HG03521 (cell line): ENCODE results near the gene MRTFA.

Experiments
- ATAC-seq: cut with Tn5 transposase; IDR thresholded peaks from one replicate; pipeline ENCODE4 v1.9.1; 2021; ENCODE audit warnings: mild to moderate bottlenecking, moderate library complexity; ENCODE audit not compliant: unreplicated experiment

Gene MRTFA

GRCh38 chr22:40472579-40472978 is 163.9 kb downstream of the MRTFA start:
- no peak for ATAC-seq

- ATAC-seq, result no peak
Measured at GRCh38 chr22:40472051-40472450, 164.5 kb downstream of the MRTFA start.

GRCh38 chr22:40469181-40469580 is 167.3 kb downstream of the MRTFA start:
- ATAC-seq, result no peak

DNA sequence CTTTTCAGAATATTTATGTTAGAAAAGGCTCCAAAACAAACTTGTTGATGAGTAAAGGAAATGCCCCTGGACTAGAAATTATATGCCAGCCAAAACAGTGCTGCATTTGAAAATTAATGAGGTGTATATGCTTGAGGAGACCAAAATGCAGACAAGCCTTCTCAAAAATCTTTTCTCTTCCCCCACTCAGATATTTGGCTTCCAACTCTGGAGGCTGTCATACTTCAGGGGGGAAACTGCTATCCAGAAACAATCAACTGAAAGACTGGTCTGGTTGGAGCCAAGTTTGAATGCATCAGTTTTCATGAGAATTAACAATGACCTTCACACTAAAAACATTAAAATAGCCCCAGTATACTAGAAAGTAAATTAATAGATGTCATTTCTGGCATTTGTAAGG is 167.9 kb downstream of the MRTFA start:
- ATAC-seq, result no peak

- ATAC-seq, result no peak
Measured at GRCh38 chr22:40466976-40467375, 169.5 kb downstream of the MRTFA start.

DNA sequence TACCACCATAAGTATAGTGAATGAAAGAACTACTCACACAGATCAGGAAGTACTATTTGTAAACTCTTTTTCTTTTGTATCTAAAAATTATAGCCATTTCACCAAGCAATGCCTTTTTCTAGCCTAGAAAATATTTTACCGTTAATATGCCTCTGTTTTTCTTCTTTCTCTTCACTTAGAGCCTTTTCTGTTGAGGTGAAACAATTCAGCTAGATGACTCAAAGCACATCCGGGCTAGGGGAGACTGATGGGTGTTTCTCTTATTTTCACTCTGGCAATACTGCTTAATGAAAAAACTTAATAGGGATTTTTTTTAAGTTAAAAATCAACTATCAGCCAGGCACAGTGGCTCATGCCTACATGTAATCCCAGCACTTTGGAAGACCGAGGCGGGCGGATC is 172.8 kb downstream of the MRTFA start:
- ATAC-seq, result no peak

GRCh38 chr22:40463017-40463631 is 173.4 kb downstream of the MRTFA start:
- no peak for ATAC-seq

GRCh38 chr22:40462195-40462984 is 174.1 kb downstream of the MRTFA start:
- ATAC-seq, result no peak

DNA sequence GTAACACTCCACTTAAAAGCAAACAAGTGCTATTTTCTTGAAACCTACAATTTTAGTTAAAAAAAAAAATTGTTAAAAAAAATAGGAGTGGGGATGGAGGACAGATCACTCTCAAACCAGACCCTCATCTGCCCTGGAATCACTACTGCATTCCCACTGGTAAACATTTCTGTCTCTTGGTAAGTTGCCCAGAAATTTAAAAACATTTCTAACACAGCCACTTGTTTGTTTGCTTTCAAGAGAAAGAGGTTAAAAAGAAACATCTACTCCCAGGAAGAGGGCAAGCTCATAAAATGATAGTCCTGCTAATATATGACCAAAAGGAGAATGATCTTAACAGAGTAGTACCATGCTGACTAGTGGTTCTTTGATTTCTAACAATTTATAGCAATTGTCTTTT is 182.8 kb downstream of the MRTFA start:
- no peak for ATAC-seq

DNA sequence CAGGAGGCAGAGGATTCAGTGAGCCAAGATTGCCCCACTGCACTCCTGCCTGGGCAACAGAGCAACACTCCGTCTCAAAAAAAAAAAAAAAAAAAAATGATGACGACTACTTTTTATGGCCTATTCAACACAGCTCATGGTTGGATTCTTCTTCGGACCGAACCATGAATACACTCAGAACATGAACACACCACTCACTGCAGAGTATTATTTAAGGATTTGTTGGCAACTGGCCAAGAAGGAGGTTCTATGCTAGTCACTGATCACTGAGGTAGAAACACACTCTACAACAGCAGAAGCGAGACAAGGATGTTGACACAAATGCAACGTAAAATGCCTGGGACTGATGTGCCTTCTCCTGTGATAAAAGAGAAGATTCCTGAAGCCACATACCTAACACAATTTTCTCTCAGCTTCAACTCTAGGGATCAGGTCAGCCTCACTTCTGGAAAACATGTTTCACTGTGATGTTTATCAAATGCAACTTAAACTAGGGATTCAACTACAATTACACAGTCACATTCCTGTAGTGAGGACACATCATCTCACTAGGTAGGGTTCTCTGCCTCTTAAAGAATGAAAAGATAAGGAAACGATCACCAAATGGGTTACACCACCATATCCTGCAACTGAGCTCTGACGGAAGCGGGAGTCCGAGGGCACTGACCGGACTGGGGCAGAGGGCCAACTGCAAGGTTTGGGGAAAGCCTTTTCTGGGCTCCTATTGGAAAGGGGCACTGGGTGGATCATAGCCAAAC is 183.6 kb downstream of the MRTFA start:
- ATAC-seq, result no peak

DNA sequence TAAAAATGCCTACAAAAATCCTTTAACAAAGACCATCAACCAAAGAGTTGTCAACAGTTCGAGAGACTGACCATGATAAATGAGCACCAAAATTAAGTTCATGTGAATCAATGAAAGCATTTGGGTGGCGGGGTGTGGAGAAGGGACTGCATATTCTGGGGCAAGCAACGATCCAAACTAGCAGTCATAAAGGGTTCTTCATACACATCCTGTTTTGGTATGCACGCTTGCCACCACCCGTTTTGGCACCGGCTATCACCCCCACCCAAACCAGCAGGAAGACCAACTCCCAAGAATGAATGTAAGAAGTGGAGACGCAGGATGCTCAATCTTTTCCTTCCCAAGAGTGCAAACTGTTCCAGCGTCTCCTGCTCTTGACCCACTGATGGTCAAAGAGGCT is 185.3 kb downstream of the MRTFA start:
- ATAC-seq, result no peak

- ATAC-seq, result no peak
Measured at GRCh38 chr22:40450616-40451015, 185.9 kb downstream of the MRTFA start.

- no peak for ATAC-seq
Measured at GRCh38 chr22:40449676-40450035, 186.9 kb downstream of the MRTFA start.

- no peak for ATAC-seq
Measured at GRCh38 chr22:40446203-40446602, 190.3 kb downstream of the MRTFA start.

- no peak for ATAC-seq
Measured at GRCh38 chr22:40444178-40444831, 192.2 kb downstream of the MRTFA start.

DNA sequence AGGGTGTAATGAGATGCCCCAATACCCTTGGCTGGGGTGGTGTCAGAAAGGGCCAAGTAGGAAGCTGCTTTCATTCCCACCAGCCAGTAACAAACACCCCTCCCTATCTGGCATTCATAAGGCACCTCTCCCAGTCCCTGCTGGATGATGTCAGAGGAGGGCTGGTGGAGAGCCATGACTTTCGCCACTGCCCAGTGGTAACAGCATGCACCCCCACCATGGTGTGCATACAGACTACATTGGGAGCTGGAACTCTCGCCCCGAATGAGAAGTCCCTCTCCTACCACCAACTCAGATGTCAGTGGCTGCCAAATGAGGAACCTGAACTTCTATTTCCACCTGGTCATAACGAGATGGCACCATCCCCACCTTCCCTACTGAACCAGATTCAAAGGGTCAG is 192.8 kb downstream of the MRTFA start:
- ATAC-seq, result no peak

- no peak for ATAC-seq
Measured at GRCh38 chr22:40441761-40442390, 194.6 kb downstream of the MRTFA start.

- peak; percentile 57 for ATAC-seq
Measured at GRCh38 chr22:40436505-40437431, 199.8 kb downstream of the MRTFA start.

DNA sequence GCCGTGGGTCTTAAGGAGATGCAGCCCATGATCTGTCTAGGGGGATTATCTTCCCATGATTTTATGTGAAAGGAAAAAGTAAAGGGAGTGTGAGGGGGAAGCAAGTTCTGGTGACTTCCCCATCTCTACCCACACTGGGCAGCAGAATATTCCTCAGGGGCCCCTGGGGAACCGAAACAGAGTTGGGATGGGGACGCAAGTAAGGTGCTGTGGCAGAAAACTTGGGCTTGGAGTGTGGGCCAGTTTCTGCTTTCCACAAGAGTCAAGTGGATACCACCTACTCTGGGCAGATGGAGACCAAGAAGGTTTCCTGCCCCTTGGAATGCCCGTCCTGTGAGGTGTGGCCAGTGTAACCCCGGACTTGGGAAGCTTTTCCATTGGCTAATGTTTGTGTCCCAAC is 201.8 kb downstream of the MRTFA start:
- no peak for ATAC-seq

GRCh38 chr22:40434106-40434505 is 202.4 kb downstream of the MRTFA start:
- no peak for ATAC-seq
